AG10803 (cell line): ENCODE data around the gene COLGALT1.
"Not testable (repeated sequence)": the region's sequence is repeated elsewhere in the genome, so short reads cannot be mapped to it uniquely, and the experiment has no call there.

Experiments
- DNase-seq: peaks from one replicate; pipeline ENCODE4 v3.0.0; 2010; ENCODE audit warnings: low read depth
- H3K4me3 ChIP-seq: 2 replicates; pipeline ENCODE4 v1.5.1; 2011; ENCODE audit warnings: mild to moderate bottlenecking, low read length, control low read depth
- TF ChIP-seq, protein P1 (sequence below): conservative IDR thresholded peaks from 2 replicates; pipeline ENCODE4 v1.5.1; 2011; ENCODE audit warnings: mild to moderate bottlenecking, low read length, control low read depth, inconsistent platforms

Gene COLGALT1

DNA sequence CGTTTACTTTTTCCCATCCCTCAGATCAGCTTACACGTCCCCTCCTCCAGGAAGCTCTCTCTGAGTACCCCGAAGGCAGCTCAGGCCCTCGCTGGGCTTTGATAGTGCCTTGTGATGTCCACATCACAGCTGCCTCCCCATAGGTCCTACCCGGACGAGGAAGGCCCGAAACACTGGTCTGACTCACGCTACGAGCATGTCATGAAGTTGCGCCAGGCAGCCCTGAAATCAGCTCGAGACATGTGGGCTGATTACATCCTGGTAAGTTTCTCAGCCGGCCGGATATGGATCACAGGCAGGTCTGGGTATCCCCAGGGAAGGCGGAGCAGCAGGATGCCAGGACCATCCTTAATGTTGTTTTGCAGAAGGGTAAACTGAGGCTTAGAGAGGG is 4.8 kb downstream of the COLGALT1 start:
- peak; percentile 89 for DNase-seq
- TF ChIP-seq, protein P1, sequence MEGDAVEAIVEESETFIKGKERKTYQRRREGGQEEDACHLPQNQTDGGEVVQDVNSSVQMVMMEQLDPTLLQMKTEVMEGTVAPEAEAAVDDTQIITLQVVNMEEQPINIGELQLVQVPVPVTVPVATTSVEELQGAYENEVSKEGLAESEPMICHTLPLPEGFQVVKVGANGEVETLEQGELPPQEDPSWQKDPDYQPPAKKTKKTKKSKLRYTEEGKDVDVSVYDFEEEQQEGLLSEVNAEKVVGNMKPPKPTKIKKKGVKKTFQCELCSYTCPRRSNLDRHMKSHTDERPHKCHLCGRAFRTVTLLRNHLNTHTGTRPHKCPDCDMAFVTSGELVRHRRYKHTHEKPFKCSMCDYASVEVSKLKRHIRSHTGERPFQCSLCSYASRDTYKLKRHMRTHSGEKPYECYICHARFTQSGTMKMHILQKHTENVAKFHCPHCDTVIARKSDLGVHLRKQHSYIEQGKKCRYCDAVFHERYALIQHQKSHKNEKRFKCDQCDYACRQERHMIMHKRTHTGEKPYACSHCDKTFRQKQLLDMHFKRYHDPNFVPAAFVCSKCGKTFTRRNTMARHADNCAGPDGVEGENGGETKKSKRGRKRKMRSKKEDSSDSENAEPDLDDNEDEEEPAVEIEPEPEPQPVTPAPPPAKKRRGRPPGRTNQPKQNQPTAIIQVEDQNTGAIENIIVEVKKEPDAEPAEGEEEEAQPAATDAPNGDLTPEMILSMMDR: no peak
- H3K4me3 ChIP-seq: no peak overlapping the region

DNA sequence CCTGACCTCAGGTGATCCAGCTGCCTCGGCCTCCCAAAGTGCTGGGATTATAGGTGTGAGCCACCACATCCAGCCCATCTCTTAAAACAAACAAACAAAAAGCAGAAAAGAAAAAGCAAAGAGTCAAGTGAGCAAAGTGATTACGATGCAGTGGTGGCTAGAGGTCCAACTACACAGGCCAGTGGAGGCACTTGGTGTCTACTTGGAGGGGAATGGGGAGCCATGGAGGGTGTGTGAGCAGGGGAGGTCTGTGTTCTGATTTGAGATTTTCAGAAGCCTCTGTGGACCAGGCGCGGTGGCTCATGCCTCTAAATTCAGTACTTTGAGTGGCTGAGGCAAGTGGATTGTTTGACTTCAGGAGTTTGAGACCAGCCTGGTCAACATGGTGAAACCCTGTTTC is 6.6 kb downstream of the COLGALT1 start:
- H3K4me3 ChIP-seq: no peak overlapping the region
- TF ChIP-seq, protein P1: no peak
- no peak for DNase-seq

- no peak for DNase-seq
- TF ChIP-seq, protein P1: no peak
- H3K4me3 ChIP-seq: no peak overlapping the region
These were observed 7.1 kb downstream of the COLGALT1 start for GRCh38 chr19:17562561-17562960.

DNA sequence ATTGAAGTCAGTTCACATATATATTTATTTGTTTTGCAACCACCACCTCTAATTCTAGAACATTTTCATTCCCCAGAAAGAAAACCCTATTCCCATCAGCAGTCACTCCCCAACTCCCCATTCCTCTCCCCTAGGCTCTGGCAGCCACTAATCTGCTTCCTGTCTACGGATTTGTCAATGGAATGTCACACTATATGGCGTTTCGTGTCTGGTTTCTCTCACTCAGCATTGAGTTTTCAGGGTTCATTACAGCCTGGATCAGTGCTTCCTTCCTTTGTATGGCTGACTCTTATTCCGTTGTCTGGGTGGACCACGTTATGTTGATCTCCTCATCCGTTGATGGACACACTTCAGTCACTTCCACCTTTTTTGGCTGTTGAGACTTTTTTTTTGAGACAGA is 9.3 kb downstream of the COLGALT1 start:
- TF ChIP-seq, protein P1: no peak
- no peak overlapping the region for H3K4me3 ChIP-seq
- no peak for DNase-seq

DNA sequence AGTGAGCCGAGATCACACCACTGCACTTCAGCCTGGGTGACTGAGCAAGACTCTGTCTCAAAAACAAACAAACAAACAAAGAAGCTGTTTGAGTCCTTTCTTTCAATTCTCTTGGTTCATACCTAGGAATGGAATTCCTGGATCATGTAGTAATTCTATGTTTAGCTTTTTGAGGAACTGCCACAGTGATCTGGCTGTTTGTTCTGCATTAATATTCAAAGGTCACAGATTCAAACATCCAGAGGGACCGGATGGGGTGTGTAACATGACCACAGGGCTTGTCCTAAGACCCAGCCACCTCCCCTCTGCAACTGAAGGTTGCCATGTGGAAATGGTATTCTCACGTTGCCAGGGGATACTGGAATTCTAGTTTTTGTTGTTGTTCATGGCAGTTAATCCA is 10.2 kb downstream of the COLGALT1 start:
- TF ChIP-seq, protein P1: no peak
- DNase-seq: peak; percentile 16
- H3K4me3 ChIP-seq: no peak overlapping the region

DNA sequence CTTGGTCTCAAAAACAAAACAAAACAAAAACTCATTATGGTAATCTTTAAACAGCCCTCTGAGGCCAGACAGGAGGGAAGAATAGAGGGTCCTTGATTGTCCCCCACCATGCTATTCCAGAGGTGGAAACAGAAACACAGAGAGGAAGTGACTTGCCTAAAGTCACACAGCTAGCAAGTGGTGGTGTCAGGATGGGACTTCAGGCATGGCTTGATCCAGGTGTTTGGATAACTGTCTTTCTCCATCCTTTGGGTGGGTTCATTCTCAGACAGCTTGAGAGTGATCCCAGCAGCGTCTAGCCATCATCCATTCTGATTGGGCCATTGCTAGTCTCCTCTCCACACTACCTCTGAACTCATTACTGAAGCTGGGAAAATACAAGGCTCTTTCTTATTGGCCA is 12.5 kb downstream of the COLGALT1 start:
- H3K4me3 ChIP-seq: no peak overlapping the region
- no peak for DNase-seq
- TF ChIP-seq, protein P1: no peak

DNA sequence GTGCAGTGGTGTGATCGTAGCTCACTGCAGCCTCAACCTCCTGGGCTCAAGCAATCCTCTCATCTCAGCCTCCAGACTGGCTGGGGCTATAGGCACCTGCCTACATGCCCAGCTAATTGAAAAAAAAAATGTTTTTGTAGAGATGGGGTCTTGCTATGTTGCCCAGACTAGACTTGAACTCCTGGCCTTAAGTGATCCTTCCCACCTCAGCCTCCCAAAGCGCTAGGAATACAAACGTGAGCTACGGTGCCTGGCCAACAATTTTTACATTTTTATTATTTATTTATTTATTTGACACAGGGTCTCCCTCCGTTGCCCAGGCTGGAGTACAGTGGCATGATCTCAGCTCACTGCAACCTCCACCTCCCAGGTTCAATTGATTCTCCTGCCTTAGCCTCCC is 14.8 kb downstream of the COLGALT1 start:
- not testable (repeated sequence) for H3K4me3 ChIP-seq, DNase-seq

DNA sequence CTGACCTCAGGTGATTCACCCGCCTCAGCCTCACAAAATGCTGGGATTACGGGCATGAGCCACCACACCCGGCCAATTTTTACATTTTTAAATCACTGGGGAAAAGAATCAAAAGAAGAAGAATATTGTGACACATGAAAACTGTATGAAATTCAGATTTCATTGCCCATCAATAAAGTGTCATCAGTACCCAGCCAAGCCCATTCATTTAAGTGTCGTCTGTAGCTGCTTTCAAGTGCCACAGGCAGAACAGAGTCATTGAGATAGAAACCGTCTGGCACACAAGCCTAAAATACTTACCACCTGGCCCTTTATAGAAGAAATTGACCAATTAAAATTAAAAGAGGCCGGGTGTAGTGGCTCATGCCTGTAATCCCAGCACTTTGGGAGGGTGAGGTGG is 15.3 kb downstream of the COLGALT1 start:
- TF ChIP-seq, protein P1: no peak
- no peak for DNase-seq
- no peak overlapping the region for H3K4me3 ChIP-seq
